GM21717 (cell line): ENCODE measurements around the gene AP2S1.
"Not testable (repeated sequence)": the region's sequence is repeated elsewhere in the genome, so short reads cannot be mapped to it uniquely, and the experiment has no call there.

ENCODE experiments used
- ATAC-seq: cut with Tn5 transposase; IDR thresholded peaks from one replicate; pipeline ENCODE4 v1.9.1; 2021; ENCODE audit warnings: mild to moderate bottlenecking, moderate library complexity; ENCODE audit not compliant: unreplicated experiment

AP2S1 gene

DNA sequence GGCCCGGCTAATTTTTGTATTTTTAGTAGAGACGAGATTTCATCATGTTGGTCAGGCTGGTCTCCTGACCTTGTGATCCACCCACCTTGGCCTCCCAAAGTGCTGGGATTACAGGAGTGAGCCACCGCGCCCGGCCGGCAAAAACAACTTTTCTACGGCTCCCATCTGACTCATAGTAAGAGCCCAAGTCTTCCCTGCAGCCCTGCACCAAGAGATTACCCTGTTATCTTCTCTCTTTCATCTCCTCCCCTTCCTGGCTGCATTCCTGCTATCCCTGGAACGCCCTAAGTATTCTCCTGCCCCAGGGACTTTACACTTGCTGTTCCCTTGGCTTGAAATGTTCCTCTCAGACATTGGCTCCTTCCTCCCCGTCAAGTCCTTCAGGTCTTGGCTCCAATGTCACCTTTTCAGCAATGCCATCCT is 6.6 kb downstream of the AP2S1 start:
- ATAC-seq = no peak

DNA sequence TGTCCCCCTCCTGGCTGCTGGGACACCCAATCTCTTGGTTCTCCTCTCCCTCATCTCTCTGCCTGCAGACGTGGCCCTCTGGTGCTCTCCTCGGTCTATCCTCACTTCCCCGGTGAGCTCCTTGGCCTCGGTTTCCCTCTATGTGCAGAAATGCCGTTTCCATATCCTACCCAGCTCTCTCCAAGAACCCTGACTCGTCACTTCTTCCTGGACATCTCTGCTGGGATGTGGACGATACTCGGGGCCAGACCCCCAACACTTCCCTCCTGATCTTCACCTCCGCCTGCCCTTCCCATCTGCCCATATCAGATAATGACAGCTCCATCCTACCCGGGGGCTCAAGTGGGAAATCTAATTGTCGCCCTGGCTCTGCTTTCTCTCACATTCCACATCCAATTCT is 7.9 kb downstream of the AP2S1 start:
- ATAC-seq = no peak

DNA sequence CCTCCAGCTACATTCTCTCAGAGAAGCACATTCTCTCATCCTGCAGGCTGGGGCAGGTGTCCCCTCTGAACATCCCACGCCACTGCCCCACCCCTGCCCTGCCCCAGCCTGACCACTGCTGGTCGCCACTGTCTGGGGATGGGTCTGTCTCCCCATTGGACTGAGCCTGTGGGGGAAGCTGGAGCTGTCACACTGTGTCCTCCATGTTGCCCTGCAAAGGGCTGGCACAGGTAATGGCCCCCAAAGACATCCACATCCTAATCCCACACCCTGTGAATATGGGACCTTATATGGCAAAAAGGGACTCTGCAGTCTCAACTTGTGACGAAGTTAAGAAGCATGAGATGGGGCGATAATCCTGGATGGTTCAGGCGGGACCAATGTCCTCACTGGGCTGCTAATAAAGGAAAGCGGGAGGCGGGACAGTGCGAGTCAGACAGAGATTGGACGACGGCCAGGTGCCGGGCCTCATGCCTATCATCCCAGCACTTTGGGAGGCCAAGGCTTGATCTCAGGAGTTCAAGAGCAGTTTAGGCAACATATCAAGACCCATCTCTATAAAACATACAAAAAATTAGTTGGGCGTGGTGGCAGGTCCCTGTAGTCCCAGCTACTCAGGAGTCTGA is 9.1 kb downstream of the AP2S1 start:
- no peak for ATAC-seq

DNA sequence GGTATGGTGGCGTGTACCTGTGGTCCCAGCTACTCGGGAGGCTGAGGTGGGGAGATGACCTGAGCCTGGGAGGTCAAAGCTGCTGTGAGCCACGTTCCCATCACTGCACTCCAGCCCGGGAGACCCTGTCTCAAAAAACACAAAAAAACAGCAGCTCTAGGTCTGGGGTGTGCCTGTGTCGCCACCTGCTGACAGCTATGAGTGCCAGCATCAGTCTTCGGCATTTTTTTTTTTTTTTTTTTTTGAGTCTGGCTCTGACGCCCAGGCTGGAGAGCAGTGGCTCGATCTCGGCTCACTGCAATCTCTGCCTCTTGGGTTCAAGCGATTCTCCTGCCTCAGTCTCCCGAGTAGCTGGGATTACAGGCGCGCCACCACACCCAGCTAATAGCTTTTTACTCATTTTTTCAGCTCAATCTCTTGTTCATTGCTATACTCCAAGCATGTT is 10.1 kb downstream of the AP2S1 start:
- no peak for ATAC-seq

DNA sequence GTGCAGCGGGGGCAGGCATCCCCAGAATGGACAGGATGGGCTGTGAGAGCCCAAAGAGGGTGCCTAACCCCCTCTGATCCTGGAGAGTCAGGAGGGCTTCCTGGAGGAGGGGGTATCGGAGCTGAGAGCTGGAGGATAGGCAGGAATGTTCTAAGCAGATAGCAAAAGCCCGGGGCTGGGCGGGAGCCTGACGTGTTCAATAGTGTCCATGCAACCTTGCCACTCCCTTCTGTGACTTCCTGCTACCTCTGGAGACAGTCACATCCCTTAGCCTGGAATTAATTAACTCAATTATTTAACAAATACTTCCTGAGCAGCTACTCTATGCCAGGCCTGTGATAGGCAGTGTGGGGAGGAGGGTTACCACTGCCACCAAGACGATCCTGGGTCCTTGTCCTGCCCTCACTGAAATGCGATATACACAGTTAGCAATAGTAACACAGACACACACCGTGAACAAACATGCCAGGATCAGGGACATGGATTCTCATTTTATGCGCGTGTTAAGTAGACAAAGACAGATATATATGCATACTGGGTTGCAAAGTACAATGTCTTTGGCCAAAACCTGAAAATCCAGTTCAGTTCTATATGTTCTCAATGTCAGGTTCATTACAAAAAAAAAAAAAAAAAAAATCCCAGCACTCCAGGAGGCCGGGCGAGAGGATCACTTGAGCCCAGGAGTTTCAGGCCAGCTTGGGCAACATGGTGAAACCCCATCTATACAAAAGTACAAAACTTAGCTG is 10.7 kb downstream of the AP2S1 start:
- no peak for ATAC-seq

DNA sequence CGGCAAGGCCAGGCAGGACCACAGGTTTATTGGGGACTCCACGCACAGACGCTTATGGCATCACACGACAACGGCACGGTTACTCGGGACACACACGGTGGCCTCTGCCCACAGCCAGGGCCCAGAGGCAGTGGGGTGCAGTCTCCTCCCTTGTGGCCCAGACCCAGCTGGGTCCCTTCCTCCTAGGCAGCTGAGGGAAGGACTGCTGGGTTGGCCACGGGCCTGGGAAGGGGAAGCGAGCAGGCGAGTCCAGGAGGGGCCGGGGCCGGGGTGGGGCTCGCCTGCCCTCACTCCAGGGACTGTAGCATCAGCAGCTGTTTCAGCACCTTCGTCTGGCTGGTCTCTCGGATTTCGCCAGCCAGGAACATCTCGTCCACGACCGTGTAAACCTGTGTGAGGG is 12.5 kb downstream of the AP2S1 start:
- no peak for ATAC-seq

DNA sequence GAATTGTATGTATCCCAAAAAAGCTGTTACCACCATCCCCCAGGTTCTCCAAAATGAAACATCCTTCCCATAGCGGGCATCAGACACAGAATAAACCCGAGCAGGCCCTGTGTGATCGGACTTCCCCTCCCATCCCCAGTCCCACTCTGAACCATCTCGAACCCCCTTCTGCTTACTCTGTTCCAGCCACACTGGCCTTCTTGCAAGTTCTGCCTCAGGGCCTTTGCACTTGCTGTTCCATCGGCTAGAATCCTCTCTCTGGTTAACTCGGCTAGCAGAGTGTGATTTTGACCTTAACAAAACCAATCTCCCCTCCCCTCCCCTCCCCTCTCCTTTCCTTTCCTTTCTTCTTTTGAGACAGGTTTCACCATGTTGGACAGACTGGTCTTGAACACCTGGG is 15.7 kb downstream of the AP2S1 start:
- no peak for ATAC-seq

DNA sequence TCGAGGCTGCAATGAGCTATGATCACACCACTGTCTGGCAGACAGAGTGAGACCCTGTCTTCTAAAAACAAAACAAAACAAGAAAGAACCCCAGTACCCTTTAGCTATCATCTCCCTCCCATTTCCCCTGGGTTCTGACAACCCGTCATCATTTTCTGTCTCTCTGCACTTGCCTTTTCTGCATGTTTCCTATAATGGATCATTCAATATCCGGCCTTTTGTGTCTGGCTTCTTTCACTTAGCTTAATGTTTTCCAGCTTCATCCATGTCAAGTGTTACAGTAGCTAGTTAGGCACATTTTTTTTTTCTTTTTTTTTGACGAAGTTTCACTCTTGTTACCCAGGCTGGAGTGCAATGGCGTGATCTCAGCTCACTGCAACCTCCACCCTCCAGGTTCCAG is 16.5 kb downstream of the AP2S1 start:
- ATAC-seq = no peak

DNA sequence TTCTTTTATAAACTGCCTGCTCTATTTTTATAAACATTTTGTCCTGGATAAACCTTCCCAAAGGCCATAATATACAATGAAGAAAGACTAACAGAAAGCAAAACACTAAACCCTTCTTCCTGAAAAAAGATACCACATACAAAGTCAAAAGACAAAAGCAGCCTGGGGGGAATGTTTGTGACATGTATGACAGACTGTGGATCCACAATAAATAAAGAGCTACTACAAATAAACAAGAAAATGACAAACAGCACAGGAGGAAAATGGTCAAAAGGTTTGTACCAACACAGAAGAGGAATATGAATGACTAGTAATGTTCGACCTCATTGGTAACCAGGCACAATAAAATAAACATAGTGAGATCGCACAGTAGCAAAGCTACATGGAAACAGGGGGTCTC is 19.8 kb downstream of the AP2S1 start:
- no peak for ATAC-seq

DNA sequence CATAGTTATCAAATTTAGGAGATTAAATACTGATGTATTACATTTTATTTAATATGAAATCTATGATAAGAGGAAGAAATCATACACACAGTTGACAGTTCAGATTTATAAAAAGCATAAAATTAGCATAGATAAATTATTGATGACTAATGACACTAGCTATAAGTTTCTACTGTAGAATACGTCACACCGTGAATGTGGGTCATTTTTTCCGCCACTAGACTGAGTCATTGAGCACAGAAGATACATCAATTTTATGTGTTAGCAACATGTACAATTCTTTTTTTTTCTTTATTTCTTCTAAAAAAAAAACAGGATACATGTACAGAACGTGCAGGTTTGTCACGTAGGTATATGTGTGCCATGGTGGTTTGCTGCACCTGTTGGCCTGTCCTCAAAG is 22.2 kb downstream of the AP2S1 start:
- no peak for ATAC-seq

DNA sequence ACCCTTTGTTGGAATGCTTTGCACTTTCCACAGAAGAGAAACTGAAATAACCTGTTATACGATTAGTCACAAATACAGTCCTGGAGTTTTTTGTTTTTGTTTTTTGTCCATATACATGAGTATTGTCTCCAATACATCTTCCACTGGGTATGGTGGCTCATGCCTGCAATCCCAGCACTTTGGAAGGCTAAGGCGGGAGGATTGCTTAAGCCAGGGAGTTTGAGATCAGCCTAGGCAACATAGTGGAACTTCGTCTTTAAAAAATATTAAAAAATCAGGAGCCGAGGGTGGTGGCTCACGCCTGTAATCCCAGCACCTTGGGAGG is 25.0 kb downstream of the AP2S1 start:
- no peak for ATAC-seq

DNA sequence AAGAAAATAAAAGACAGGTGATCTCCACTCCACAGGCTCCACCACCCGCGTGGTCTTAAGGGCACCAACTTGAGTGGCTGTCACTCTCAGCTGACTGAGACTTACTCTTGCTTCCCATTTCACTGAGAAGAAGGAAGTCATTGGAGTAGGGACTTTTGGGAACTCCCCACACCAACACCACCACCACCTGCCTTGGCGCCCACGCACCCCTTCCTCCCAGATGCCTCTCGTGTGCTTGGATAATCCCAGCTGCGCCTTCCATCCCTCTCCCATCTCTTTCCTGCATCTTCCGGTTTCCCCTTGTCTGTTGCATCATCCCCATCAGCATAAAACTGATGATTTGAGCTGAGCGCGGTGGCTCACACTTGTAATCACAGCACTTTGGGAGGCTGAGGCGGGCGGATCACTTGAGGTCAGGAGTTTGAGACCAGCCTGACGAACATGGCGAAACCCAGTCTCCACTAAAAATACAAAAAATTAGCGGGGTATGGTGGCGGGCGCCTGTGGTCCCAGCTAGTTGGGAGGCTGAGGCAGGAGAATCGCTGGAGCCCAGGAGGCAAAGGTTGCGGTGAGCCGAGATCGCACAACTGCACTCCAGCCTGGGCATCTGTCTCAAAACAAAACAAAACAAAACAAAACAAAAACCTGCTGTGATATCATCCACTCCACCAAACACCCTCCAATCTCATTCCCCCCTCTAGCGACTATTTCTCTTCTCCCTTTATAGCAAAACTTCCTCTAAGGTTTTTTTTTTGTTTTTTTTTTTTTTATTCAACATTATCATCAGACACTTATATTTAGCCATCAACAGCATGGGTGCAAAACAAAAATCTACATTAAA is 25.5 kb downstream of the AP2S1 start:
- ATAC-seq = no peak

DNA sequence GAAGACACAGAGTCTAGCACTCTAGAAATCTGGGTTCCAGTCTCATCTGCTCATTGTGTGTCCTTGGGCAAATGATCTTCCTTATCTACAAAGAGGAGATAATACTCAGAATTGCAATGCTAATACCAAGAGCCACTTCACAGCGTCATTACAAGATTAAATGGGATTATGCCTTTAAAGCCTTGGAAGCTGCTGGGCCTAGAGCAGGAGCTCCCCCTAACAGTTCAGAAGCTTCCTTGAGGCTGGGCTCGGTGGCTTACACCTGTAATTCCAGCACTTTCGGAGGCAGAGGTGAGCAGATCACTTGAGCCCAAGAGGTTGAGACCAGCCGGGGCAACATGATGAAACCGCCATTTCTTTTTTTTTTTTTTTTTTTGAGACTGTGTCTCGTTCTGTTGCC is 27.6 kb downstream of the AP2S1 start:
- ATAC-seq = no peak

DNA sequence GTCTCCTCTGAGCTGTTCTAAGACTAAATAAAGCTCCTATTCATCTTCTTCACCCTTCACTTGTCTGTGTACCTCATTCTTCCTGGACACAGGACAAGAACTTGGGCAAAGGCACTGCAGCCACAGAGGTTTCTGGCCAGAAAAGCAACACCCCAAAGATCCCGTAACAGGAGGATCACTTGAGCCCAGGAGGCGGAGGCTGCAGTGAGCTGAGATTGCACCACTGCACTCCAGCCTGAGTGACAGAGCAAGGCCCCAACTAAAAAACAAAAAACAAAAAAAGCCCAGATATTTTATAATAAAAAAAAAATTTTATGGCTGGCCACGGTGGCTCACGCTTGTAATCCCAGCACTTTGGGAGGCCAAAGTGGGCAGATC is 28.2 kb downstream of the AP2S1 start:
- not testable (repeated sequence) for ATAC-seq

DNA sequence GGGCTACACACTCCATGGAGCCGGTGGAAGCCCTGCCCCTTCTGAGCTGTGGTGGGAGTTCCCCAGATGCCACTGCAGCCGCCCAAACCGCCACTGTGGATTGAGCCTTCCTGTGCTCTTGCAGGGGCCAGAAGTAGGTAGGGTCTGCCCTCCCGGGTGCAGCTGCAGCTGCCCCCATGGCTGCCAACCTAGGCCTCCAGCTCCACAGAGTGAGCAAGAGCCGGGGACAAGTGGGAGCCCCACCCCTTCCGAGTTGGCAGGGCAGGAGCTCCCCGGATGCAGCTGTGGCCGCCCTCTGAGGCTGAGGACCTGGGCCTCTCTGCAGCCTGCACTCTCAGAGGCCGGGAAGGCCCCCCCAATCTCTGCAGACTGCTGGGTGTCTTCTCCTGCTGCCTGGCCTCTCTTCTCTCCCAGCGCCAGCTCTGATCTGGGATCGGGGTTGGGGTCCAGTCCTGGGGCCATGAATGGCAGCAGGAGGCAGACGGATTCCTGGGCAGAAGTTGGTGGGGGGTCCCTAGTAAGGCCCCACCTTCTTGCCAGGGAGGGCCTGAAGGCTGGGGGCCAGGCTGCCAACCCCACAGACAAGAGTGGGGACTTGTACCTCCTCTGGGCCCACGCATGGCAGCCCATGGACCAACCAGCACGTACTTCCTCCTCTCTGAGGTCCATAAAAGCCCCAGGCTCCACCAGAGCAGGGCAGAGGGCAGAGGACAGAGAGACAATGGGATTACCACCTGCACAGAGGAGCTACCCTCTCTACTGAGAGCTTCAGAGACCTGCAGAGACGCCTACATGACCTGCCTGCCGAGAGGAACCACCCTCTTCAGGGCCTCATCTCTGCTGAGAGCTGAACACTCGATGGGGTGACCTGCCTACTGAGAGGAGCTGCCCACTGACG is 28.9 kb downstream of the AP2S1 start:
- peak; percentile 52 for ATAC-seq

DNA sequence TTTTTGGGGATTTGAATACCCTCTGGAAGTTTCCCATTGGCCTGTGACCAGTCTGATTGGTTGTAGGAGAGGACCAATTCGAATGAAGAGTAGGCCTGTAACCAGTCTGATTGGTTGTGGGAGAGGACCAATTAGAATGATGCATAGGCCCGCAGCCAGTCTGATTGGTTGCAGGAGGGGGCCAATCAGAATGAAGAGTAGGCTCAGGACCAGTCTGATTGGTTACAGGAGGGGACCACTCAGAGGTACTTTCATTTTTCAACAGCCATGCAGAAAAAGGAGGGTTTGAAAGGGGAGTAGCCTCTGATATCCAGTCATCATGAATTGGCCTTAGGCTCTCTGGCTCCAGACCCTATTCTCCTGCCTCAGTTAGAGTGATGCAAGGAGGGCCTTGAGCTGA is 31.8 kb downstream of the AP2S1 start:
- no peak for ATAC-seq

DNA sequence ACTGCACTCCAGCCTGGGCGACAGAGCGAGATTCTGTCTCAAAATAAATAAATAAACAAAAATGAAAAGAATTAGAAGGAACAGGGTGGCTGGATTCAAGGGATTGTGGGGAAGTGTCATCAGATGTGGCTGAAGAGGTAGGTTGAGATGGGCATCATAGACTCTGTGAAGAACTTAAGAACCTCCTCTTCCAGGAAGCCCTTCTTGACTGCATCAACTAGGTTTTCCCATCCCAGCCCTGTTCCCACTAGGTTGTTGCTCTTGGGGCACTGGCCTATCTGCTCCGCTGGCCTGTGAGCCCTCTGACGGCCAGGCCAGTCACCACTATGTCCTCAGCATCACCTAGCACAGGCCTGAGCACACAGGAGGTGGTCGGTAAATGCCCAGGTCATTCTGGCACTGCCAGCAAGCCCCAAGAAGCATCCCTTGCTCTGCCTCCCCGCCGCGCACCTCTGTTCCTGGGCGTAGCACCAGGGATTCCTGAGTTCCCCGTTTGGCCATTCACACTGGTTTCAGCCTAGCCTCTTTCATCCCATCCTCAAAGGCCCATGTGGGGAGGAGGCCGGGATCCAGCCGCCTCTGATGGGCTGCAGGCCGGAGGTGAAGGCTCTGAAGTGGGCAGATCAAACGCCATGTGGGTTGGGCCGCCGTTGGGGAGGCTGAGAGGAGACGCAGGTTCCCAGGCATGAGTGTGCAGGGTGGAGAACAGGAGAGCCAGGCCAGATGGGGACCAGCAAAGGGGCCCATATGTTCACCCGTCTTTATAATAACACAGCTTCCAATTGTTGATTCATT is 34.6 kb downstream of the AP2S1 start:
- ATAC-seq = no peak

DNA sequence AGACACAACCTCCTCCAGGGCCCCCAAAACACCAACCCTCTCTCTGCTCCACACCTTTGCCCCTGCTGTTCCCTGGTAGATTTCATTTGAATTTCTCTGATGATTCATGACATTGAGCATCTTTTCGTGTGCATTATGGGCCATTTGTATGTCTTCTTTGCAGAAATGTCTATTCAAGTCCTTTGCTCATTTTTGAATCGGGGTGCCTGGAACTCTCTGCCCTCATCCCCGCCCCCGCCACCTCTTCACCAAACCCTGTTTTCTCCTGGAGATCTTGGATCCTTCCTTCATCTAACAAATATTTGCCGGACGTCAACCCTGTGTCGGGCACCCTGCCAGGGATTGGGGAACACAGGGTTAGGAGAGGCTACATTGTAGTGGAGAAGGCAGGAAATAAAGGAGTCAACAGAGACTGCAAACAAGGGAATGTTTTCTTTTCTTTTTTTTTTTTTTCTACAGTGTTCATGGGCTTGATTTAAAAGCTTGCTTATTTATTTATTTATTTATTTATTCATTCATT is 36.7 kb downstream of the AP2S1 start:
- no peak for ATAC-seq

DNA sequence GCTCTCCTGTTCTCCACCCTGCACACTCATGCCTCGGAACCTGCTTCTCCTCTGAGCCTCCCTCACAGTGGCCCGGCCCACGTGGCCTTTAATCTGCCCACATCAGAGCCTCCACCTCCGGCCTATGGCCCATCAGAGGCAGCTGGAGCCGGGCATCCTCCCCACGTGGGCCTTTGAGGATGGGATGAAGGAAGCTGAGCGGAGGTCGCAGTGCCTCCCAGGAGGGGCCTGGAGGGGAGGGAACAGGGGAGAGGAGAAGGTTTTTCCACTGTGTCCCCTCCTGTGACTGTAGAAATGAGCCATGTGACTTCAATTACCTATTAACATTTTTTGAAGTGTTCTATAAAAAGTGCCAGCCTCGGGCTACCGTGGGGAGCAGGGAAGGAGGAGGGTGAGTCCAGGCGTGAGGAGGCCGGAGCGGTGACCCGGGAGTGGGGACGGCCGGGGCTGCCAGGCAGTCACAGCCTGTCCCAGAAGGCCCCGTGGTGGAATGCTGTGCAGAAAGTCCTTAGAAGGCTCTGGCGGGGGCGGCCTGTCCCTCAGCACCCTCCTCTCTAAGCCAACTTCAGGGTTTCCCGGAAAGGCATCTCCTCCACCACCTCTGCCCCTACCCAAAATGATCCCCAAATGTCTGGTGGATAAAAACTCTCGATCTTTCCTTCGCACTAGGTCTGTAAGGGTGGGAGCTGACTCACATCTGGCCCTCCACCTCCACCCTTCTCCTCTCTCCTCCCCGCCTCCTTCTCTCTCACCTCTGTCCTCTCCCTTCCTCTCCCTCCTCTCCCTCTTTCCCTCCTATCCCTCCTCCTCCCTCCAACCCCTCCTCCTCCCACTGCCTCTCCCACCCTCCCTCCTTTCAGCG is 37.4 kb downstream of the AP2S1 start:
- no peak for ATAC-seq
